Measurements from ENCODE around the gene SPATA20.
A peak's percentile ranks its signal among the peaks of the same experiment; 100 is the strongest.

Gene SPATA20

GRCh38 chr17:50547035-50547735 is at the start of gene SPATA20:
TSS of gene SPATA20 (plus strand) at chr17:50547174. CDS start at chr17:50547209, 35 bp downstream.
- peak; percentile 74 for DNase-seq (ENCODE audit: low read depth)

GRCh38 chr17:50498021-50498874 is 48.7 kb upstream of the SPATA20 start:
- DNase-seq (ENCODE audit: low read depth) = no peak

- DNase-seq (ENCODE audit: low read depth) = no peak
These were observed 47.7 kb upstream of the SPATA20 start for GRCh38 chr17:50499270-50499669.

GRCh38 chr17:50499721-50500120 is 47.3 kb upstream of the SPATA20 start:
- no peak for DNase-seq (ENCODE audit: low read depth)

- DNase-seq (ENCODE audit: low read depth) = no peak
These were observed 45.9 kb upstream of the SPATA20 start for GRCh38 chr17:50501054-50501453.

- DNase-seq (ENCODE audit: low read depth) = no peak
These were observed 44.5 kb upstream of the SPATA20 start for GRCh38 chr17:50502301-50502990.

- DNase-seq (ENCODE audit: low read depth) = no peak
These were observed 41.3 kb upstream of the SPATA20 start for GRCh38 chr17:50505591-50506130.

GRCh38 chr17:50506298-50506697 is 40.7 kb upstream of the SPATA20 start:
- DNase-seq (ENCODE audit: low read depth) = no peak

- DNase-seq (ENCODE audit: low read depth) = peak; percentile 54
These were observed 39.0 kb upstream of the SPATA20 start, which contains the start of gene MYCBPAP for GRCh38 chr17:50507871-50508572. TSS of gene MYCBPAP (plus strand) at chr17:50508439. CDS start at chr17:50508675, 236 bp downstream.

- DNase-seq (ENCODE audit: low read depth) = no peak
These were observed 38.2 kb upstream of the SPATA20 start for GRCh38 chr17:50508573-50509460.

- DNase-seq (ENCODE audit: low read depth) = peak; percentile 13
These were observed 35.9 kb upstream of the SPATA20 start for GRCh38 chr17:50511058-50511457.

GRCh38 chr17:50513495-50513894 is 33.5 kb upstream of the SPATA20 start:
- DNase-seq (ENCODE audit: low read depth) = no peak

GRCh38 chr17:50514388-50514787 is 32.6 kb upstream of the SPATA20 start:
- no peak for DNase-seq (ENCODE audit: low read depth)

GRCh38 chr17:50514936-50515702 is 31.9 kb upstream of the SPATA20 start:
- DNase-seq (ENCODE audit: low read depth) = no peak

GRCh38 chr17:50517011-50517410 is 30.0 kb upstream of the SPATA20 start:
- no peak for DNase-seq (ENCODE audit: low read depth)

GRCh38 chr17:50517504-50518383 is 29.2 kb upstream of the SPATA20 start:
- DNase-seq (ENCODE audit: low read depth) = no peak

GRCh38 chr17:50518384-50519023 is 28.5 kb upstream of the SPATA20 start:
- DNase-seq (ENCODE audit: low read depth) = no peak

GRCh38 chr17:50519141-50519834 is 27.7 kb upstream of the SPATA20 start:
- DNase-seq (ENCODE audit: low read depth) = no peak
